Activated T-helper 2 cell treated with anti-CD3 and anti-CD28 coated beads, Interferon-gamma antibody, Interleukin-2, Interleukin-4, amounts not matched to agents 10 μg/mL and 5 μg/mL and 100 μg/mL, durations not matched to agents 14 hours and 24 hours and 36 hours (primary cell): ENCODE measurements around the gene EBP. TPM values are rescaled to one million over a fixed set of nuclear protein-coding genes. Genes with fewer than 3 reads are reported as not detected.
A peak's percentile ranks its signal among the peaks of the same experiment; 100 is the strongest.

ENCODE experiments used
- DNase-seq: peaks from one replicate; pipeline ENCODE4 v3.0.0; 2021; ENCODE audit warnings: low spot score
- H3K27ac Mint-ChIP-seq: one replicate; pipeline ENCODE4 v1.8.0; 2021; ENCODE audit warnings: mixed read lengths
- H3K27me3 Mint-ChIP-seq: one replicate; pipeline ENCODE4 v1.8.0; 2021; ENCODE audit warnings: low read depth, mixed read lengths
- H3K36me3 Mint-ChIP-seq: one replicate; pipeline ENCODE4 v1.8.0; 2021; ENCODE audit warnings: low read depth, mixed read lengths
- H3K4me1 Mint-ChIP-seq: one replicate; pipeline ENCODE4 v1.8.0; 2021; ENCODE audit warnings: low read depth, mixed read lengths
- H3K4me3 Mint-ChIP-seq: one replicate; pipeline ENCODE4 v1.8.0; 2021; ENCODE audit warnings: low read depth, mild to moderate bottlenecking, moderate library complexity, mixed read lengths
- H3K9me3 Mint-ChIP-seq: one replicate; pipeline ENCODE4 v1.8.0; 2021; ENCODE audit warnings: mixed read lengths
- intact Hi-C: fragments of 100-400 bp; cut with micrococcal nuclease; formaldehyde crosslinking; loops from one replicate; pipeline ENCODE4 v1.15.1; 2023
- total RNA-seq: library from RNA; stranded (reverse); gene quantifications from 2 replicates; pipeline ENCODE4 v1.2.3, GENCODE V29; 2022

EBP gene
- total RNA-seq, 1 donor from 2014 or later, result 209 TPM

GRCh38 chrX:48574270-48575266 lies 53.0 kb downstream of the EBP start, which contains the start of gene RBM3:
RBM3 (plus strand) TSS chrX:48574484; CDS start chrX:48575181, 697 bp downstream.
- peak within 1 kb of the TSS; percentile 100 for H3K27ac Mint-ChIP-seq
- intact Hi-C loops, result loop anchor here (1.0 to 5.0 kb wide), 5 partner anchors 23 to 469 kb away; partner anchors contain the start of genes EBP, FTSJ1, TBC1D25 and TFE3
- H3K9me3 Mint-ChIP-seq, result no peaks in the 10 kb centered on the region
- peak within 1 kb of the TSS; percentile 99 for H3K4me3 Mint-ChIP-seq
- H3K4me1 Mint-ChIP-seq, result peaks cover 17% of the 10 kb centered on the region
- H3K27me3 Mint-ChIP-seq, result no peaks in the 10 kb centered on the region
- peaks cover 47% of the 10 kb centered on the region for H3K36me3 Mint-ChIP-seq
- DNase-seq, result peak; percentile 89

- H3K4me3 Mint-ChIP-seq, result peak overlapping the region; percentile 99
- peaks cover 17% of the 10 kb centered on the region for H3K4me1 Mint-ChIP-seq
- H3K27ac Mint-ChIP-seq, result peak overlapping the region; percentile 100
- no peaks in the 10 kb centered on the region for H3K9me3 Mint-ChIP-seq
- peaks cover 52% of the 10 kb centered on the region for H3K36me3 Mint-ChIP-seq
- intact Hi-C loops, result no loop called here
- H3K27me3 Mint-ChIP-seq, result no peaks in the 10 kb centered on the region
- no peak for DNase-seq
Observed at GRCh38 chrX:48575642-48576041, 54.0 kb downstream of the EBP start.

GRCh38 chrX:48576108-48576507 lies 54.5 kb downstream of the EBP start:
- intact Hi-C loops, result no loop called here
- Mint-ChIP-seq H3K36me3 (peaks cover 52% of the 10 kb centered on the region), H3K27me3 (no peaks in the 10 kb centered on the region), H3K27ac (peak overlapping the region; percentile 38), H3K9me3 (no peaks in the 10 kb centered on the region), H3K4me3 (peak overlapping the region; percentile 99), H3K4me1 (peaks cover 17% of the 10 kb centered on the region)
- DNase-seq, result no peak

Other genes starting within 250 kb of the EBP start
- gene SSX3, start 165.1 kb upstream of the EBP start, total RNA-seq, result not detected in 2 replicates
- not detected in 2 replicates for gene SSX4, start 138.3 kb upstream of the EBP start, total RNA-seq
- gene SSX4B, start 109.8 kb upstream of the EBP start, total RNA-seq, result not detected in 2 replicates
- 146 and 147 TPM in 2 replicates for gene SLC38A5, start 51.5 kb upstream of the EBP start, total RNA-seq
- gene FTSJ1, start 45.6 kb upstream of the EBP start, total RNA-seq, result 84.6 and 89.8 TPM in 2 replicates
- 16.5 and 17.7 TPM in 2 replicates for gene PORCN, start 12.8 kb upstream of the EBP start, total RNA-seq
- gene TBC1D25, start 17.9 kb downstream of the EBP start, total RNA-seq, result 16.0 and 18.3 TPM in 2 replicates
- 345 and 346 TPM in 2 replicates for gene RBM3, start 52.7 kb downstream of the EBP start, total RNA-seq
- 43.4 and 44.7 TPM in 2 replicates for gene WDR13, start 75.7 kb downstream of the EBP start, total RNA-seq
- 117 and 120 TPM in 2 replicates for gene WAS, start 162.0 kb downstream of the EBP start, total RNA-seq
- 28.8 and 29.6 TPM in 2 replicates for gene SUV39H1, start 174.9 kb downstream of the EBP start, total RNA-seq
- gene GLOD5, start 239.9 kb downstream of the EBP start, total RNA-seq, result not detected in 2 replicates